GM19468 (cell line): Measurements from ENCODE around the gene GIGYF1.
"Not testable (repeated sequence)": the region's sequence is repeated elsewhere in the genome, so short reads cannot be mapped to it uniquely, and the experiment has no call there.

Experiments
- ATAC-seq: cut with Tn5 transposase; IDR thresholded peaks from one replicate; pipeline ENCODE4 v1.9.1; 2021; ENCODE audit warnings: mild to moderate bottlenecking, moderate library complexity, moderate number of reproducible peaks; ENCODE audit not compliant: unreplicated experiment; ENCODE audit errors: extremely low read depth

Gene GIGYF1

GRCh38 chr7:100694098-100694745 is at the start of gene GIGYF1:
GIGYF1 (minus strand) TSS chr7:100694250; CDS start chr7:100688238, 6,012 bp downstream.
- ATAC-seq, result no peak

DNA sequence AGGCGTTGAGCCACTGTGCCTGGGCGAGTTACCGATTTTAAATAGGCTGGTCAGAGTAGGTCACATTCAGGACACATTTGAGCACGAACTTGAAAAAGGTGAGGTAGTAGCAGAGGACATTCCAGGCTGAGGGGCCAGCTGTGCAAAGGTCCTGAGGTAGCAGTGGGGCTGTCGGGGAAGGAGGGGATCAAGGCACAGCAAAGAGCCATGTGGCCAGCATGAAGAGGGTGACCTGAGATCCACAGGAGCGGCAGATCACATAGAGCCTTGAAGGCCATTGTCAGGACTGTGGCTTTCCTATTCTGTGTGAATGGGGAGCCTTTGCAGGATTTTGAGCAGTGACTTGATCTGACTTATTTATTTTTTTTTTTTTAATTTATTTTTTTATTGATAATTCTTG is 45.9 kb upstream of the GIGYF1 start:
- no peak for ATAC-seq

DNA sequence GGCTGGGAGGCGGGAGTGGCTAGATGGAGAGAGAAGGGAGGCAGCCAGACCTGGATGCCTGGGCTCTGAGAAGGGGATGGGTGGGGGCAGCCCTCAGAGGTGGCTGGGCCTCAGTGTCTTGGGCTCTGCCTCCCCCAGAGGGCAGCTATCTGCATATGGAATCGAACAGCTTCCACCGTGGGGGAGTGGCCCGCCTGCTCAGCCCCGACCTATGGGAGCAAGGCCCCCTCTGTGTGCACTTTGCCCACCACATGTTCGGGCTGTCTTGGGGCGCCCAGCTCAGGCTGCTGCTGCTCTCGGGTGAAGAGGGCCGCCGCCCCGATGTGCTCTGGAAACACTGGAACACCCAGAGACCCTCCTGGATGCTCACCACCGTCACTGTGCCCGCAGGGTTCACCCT is 42.6 kb upstream of the GIGYF1 start:
- ATAC-seq, result no peak

DNA sequence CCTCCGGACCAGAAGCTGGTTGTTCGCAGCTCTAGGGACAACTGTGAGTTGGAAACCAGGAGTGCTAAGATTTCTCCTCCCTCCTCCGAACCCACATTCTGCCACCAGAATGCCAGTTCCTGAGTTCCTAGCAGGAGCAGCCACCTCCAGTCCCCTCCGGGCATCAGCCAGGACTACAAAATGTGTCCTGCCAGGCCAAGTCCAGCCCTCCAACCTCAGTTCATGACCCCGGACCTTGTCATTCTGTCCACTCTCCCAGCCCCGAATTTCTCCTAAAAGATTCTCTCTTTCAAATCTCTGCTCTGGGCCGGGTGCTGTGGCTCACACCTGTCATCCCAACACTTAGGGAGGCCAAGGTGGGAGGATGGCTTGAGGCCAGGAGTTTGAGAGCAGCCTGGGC is 41.7 kb upstream of the GIGYF1 start:
- ATAC-seq, result no peak

- ATAC-seq, result no peak
Measured at GRCh38 chr7:100731937-100732636, 38.0 kb upstream of the GIGYF1 start.

- no peak for ATAC-seq
Measured at GRCh38 chr7:100730136-100730800, 36.2 kb upstream of the GIGYF1 start.

DNA sequence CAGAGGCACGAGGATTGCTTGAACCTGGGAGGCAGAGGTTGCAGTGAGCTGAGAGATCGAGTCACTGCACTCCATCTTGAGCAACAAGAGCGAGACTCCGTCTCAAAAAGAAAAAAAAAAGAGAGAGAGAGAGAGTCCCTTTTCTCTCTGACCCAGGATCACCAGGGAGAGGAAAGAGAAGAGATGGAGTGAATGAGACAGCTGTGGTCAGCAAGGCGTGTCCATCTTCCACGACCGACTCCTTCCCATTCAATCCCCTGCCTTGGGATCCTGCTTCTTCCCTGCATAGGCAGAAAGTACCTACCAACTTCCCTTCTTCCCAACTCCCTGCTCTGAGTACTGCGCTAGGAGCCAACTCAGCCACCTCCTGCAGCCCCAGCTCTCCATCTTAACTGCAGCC is 34.1 kb upstream of the GIGYF1 start:
- no peak for ATAC-seq

DNA sequence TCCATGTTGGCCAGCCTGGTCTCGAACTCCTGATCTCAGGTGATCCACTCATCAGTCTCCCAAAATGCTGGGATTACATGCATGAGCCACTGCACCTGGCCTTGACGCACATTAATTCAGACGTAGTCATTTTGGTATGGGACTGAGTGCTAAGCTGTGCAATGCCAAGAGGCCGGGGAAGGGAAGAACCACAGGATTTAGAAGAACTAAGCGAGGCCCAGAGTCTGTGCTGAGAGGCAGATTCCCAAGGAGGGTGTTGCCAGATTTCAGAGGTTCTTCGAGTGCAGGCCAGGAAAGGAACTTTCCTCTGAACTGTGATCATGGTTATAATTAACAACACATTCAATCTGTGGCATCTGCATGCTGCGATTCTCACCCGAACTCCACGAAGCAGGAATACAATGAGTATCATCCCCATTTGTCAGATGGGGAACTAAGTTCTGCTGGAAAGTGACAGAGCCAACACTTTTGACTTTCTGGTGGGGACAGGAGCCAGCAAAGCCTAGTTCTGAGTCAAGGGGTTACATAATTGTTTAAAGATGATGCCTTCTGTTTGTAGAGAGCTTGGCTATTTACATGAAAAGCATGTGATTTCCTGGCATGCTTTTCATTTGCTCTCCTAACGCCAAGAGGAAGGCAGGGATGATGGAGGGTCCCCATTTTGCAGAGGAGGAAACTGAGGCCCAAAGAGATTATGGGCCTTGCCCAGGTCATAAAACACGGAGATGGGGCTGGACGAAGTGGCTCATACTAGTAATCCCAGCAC is 33.1 kb upstream of the GIGYF1 start:
- ATAC-seq, result no peak

- not testable (repeated sequence) for ATAC-seq
Measured at GRCh38 chr7:100724364-100724763, 30.3 kb upstream of the GIGYF1 start.

- ATAC-seq, result no peak
Measured at GRCh38 chr7:100723732-100724275, 29.8 kb upstream of the GIGYF1 start.

DNA sequence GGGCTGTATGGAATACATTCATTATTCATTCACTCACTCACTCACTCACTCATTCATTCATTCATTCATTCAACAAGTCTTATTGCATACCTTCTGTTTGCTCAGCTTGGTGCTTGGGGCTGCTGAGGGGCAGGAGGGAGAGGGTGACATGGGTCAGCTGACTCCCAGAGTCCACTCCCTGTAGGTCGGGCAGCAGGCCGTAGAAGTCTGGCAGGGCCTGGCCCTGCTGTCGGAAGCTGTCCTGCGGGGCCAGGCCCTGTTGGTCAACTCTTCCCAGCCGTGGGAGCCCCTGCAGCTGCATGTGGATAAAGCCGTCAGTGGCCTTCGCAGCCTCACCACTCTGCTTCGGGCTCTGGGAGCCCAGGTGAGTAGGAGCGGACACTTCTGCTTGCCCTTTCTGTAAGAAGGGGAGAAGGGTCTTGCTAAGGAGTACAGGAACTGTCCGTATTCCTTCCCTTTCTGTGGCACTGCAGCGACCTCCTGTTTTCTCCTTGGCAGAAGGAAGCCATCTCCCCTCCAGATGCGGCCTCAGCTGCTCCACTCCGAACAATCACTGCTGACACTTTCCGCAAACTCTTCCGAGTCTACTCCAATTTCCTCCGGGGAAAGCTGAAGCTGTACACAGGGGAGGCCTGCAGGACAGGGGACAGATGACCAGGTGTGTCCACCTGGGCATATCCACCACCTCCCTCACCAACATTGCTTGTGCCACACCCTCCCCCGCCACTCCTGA is 28.6 kb upstream of the GIGYF1 start:
- no peak for ATAC-seq

GRCh38 chr7:100721505-100721812 is 27.4 kb upstream of the GIGYF1 start:
- no peak for ATAC-seq

DNA sequence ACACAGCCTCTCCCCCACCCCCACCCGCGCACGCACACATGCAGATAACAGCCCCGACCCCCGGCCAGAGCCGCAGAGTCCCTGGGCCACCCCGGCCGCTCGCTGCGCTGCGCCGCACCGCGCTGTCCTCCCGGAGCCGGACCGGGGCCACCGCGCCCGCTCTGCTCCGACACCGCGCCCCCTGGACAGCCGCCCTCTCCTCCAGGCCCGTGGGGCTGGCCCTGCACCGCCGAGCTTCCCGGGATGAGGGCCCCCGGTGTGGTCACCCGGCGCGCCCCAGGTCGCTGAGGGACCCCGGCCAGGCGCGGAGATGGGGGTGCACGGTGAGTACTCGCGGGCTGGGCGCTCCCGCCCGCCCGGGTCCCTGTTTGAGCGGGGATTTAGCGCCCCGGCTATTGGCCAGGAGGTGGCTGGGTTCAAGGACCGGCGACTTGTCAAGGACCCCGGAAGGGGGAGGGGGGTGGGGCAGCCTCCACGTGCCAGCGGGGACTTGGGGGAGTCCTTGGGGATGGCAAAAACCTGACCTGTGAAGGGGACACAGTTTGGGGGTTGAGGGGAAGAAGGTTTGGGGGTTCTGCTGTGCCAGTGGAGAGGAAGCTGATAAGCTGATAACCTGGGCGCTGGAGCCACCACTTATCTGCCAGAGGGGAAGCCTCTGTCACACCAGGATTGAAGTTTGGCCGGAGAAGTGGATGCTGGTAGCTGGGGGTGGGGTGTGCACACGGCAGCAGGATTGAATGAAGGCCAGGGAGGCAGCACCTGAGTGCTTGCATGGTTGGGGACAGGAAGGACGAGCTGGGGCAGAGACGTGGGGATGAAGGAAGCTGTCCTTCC is 26.8 kb upstream of the GIGYF1 start:
- ATAC-seq, result no peak

- ATAC-seq, result no peak
Measured at GRCh38 chr7:100720279-100720670, 26.2 kb upstream of the GIGYF1 start, which contains the start of gene EPO. EPO (plus strand) TSS chr7:100720468; CDS start chr7:100720981, 513 bp downstream.

GRCh38 chr7:100719523-100720278 is 25.7 kb upstream of the GIGYF1 start:
- ATAC-seq, result no peak

- not testable (repeated sequence) for ATAC-seq
Measured at GRCh38 chr7:100717073-100717472, 23.0 kb upstream of the GIGYF1 start.

GRCh38 chr7:100714725-100715124 is 20.7 kb upstream of the GIGYF1 start:
- ATAC-seq, result no peak

GRCh38 chr7:100711369-100711768 is 17.3 kb upstream of the GIGYF1 start:
- ATAC-seq, result no peak
